Chondrocyte (in vitro differentiated cells): Measurements from ENCODE around the gene ATAD2B. TPM values are rescaled to one million over a fixed set of nuclear protein-coding genes. Genes with fewer than 3 reads are reported as not detected.
"Not testable (repeated sequence)": the region's sequence is repeated elsewhere in the genome, so short reads cannot be mapped to it uniquely, and the experiment has no call there.

Experiments
- DNase-seq: peaks from one replicate; pipeline ENCODE4 v3.0.0; 2021; ENCODE audit warnings: mixed read lengths, low spot score
- H3K27ac Mint-ChIP-seq: one replicate; pipeline ENCODE4 v1.8.0; 2021; ENCODE audit warnings: mild to moderate bottlenecking, moderate library complexity, mixed read lengths; ENCODE audit not compliant: unreplicated experiment
- H3K27me3 Mint-ChIP-seq: 2 replicates; pipeline ENCODE4 v1.8.0; 2021; ENCODE audit warnings: low read depth, mixed read lengths
- H3K36me3 Mint-ChIP-seq: 2 replicates; pipeline ENCODE4 v1.8.0; 2021; ENCODE audit warnings: low read depth, mixed read lengths
- H3K4me1 Mint-ChIP-seq: 2 replicates; pipeline ENCODE4 v1.8.0; 2021; ENCODE audit warnings: low read depth, mild to moderate bottlenecking, mixed read lengths
- H3K4me3 Mint-ChIP-seq: one replicate; pipeline ENCODE4 v1.8.0; 2021; ENCODE audit warnings: mild to moderate bottlenecking, moderate library complexity, mixed read lengths; ENCODE audit not compliant: unreplicated experiment
- H3K9me3 Mint-ChIP-seq: 2 replicates; pipeline ENCODE4 v1.8.0; 2021; ENCODE audit warnings: low read depth, mixed read lengths
- total RNA-seq: library from RNA; stranded (reverse); gene quantifications from 3 replicates; pipeline ENCODE4 v1.2.1, GENCODE V29; 2021
- TF ChIP-seq, protein P1 (sequence below): fragments of 200-600 bp; sonication (generic); IDR thresholded peaks from 2 replicates; pipeline ENCODE4 v1.5.0; 2021; ENCODE audit warnings: antibody characterized with exemption, mild to moderate bottlenecking, moderate library complexity

Gene ATAD2B
- total RNA-seq, 1 donor from 2014 or later = 15.9 TPM

DNA sequence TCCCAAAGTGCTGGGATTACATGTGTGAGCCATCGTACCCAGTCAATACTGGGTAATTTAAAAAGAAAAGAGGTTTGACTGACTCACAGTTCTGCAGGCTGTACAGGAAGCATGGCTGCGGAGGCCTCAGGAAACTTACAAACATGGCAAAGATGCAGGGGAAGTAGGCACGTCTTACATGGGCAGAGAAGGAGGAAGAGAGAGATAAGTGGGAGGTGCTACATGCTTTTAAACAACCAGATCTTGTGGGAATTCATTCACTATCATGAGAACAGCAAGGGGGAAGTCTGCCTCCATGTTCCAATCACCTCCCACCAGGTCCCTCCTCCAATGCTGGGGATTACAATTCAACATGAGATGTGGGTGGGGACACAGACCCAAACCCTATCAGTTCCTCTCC, 192.5 kb downstream of the ATAD2B start:
- TF ChIP-seq, protein P1, sequence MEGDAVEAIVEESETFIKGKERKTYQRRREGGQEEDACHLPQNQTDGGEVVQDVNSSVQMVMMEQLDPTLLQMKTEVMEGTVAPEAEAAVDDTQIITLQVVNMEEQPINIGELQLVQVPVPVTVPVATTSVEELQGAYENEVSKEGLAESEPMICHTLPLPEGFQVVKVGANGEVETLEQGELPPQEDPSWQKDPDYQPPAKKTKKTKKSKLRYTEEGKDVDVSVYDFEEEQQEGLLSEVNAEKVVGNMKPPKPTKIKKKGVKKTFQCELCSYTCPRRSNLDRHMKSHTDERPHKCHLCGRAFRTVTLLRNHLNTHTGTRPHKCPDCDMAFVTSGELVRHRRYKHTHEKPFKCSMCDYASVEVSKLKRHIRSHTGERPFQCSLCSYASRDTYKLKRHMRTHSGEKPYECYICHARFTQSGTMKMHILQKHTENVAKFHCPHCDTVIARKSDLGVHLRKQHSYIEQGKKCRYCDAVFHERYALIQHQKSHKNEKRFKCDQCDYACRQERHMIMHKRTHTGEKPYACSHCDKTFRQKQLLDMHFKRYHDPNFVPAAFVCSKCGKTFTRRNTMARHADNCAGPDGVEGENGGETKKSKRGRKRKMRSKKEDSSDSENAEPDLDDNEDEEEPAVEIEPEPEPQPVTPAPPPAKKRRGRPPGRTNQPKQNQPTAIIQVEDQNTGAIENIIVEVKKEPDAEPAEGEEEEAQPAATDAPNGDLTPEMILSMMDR = no peak
- no peak overlapping the region for H3K27ac Mint-ChIP-seq
- H3K27me3 Mint-ChIP-seq = no peaks in the 10 kb centered on the region
- DNase-seq = no peak
- peaks cover 2% of the 10 kb centered on the region for H3K9me3 Mint-ChIP-seq
- peaks cover 14% of the 10 kb centered on the region for H3K36me3 Mint-ChIP-seq
- H3K4me3 Mint-ChIP-seq = no peak overlapping the region
- H3K4me1 Mint-ChIP-seq = peaks cover 3% of the 10 kb centered on the region

DNA sequence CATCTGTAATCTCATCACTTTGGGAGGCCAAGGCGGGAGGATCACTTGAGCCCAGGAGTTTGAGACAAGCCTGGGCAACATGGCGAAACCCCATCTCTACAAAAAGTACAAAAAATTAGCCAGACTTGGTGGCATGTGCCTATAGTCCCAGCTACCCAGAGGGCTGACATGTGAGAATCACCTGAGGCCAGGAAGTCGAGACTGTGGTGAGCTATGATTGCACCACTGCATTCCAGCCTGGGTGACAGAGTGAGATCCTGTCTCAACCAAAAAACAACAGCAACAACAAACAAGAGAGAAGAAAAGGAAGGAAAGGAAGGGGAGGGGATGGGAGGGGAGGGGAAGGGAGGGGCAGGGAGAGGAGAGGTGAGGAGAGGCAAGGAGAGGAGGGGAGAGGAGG, 203.9 kb downstream of the ATAD2B start:
- peaks cover 16% of the 10 kb centered on the region for H3K4me1 Mint-ChIP-seq
- H3K27ac Mint-ChIP-seq, DNase-seq, H3K4me3 Mint-ChIP-seq, H3K27me3 Mint-ChIP-seq: not testable (repeated sequence)
- peaks cover 30% of the 10 kb centered on the region for H3K36me3 Mint-ChIP-seq
- H3K9me3 Mint-ChIP-seq = peaks cover 26% of the 10 kb centered on the region

DNA sequence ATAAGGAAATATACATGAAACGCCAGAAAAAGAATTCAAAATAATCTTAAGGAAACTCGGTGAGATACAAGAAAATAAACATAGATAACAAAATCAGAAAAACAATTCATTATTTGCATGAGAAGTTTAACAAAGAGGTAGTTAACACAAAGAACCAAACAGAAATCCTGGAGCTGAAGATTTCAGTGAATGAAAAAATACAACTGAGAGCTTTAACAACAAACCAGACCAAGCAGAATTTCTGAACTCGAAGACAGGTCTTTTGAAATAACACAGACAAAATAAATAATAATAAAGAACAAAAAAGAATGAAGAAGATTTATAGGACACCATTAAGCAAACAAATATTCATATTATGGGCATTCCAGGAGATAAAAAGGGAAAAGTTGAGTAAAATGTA, 204.7 kb downstream of the ATAD2B start:
- H3K4me3 Mint-ChIP-seq = no peak overlapping the region
- no peak for DNase-seq
- H3K36me3 Mint-ChIP-seq = peaks cover 30% of the 10 kb centered on the region
- no peak overlapping the region for H3K27ac Mint-ChIP-seq
- TF ChIP-seq, protein P1 = no peak
- no peaks in the 10 kb centered on the region for H3K27me3 Mint-ChIP-seq
- H3K4me1 Mint-ChIP-seq = peaks cover 16% of the 10 kb centered on the region
- peaks cover 26% of the 10 kb centered on the region for H3K9me3 Mint-ChIP-seq

DNA sequence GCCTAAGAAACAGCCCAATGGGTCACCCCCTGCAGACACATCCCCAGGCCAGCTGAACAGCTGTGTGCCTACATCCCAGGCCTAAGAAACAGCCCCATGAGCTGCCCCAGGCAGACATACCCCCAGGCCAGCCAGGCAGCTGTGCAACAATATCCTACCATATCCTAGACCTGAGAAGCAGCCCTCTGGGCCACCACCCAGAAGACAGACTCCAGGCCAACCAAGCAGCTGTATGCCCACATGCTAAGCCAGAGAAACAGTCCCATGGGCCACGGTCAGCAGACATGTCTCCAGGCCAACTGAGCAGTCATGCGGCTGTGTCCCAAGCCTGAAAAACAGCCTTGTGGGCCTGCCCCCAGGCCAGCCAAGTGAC, 205.5 kb downstream of the ATAD2B start:
- peaks cover 26% of the 10 kb centered on the region for H3K9me3 Mint-ChIP-seq
- no peak for DNase-seq
- no peaks in the 10 kb centered on the region for H3K27me3 Mint-ChIP-seq
- peaks cover 29% of the 10 kb centered on the region for H3K36me3 Mint-ChIP-seq
- H3K4me3 Mint-ChIP-seq = no peak overlapping the region
- no peak overlapping the region for H3K27ac Mint-ChIP-seq
- H3K4me1 Mint-ChIP-seq = peaks cover 16% of the 10 kb centered on the region
- TF ChIP-seq, protein P1 = no peak

DNA sequence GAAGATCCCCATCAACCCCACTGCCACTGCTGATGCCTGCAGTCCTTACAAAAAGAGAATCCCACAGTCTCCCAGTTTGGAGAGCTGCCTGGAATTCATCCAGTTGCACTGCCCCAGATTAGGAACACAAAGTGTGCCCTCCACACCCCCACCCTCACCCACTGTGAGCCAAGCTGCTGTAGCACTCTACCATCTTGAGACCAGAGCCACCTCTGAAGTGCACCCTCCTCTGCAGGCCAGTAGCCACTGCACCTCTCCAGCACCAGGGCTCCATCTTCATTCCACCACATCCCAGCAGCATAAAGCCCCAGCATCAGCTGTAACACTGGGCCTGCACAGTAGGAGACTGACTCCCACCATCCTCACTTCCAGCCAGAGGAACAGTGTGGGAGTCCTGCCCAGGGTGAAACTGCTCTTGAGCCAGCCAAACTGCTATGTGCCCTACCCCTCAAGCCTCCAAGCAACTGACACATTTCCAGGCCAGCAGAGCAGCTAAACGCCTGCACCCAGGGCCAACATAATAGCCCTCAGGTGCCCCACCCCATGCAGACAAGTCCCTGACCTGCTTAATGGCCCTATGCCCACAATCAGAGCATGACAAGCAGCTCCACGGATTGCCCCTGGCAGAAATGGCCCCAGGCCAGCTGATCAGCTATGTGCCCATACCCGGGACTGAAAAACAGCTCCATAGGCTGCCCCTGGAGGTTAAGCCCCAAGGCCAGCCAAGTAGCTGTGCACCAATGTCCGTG, 206.0 kb downstream of the ATAD2B start:
- H3K27me3 Mint-ChIP-seq = no peaks in the 10 kb centered on the region
- H3K9me3 Mint-ChIP-seq = peaks cover 25% of the 10 kb centered on the region
- no peak for DNase-seq
- no peak overlapping the region for H3K4me3 Mint-ChIP-seq
- H3K36me3 Mint-ChIP-seq = peaks cover 27% of the 10 kb centered on the region
- TF ChIP-seq, protein P1 = no peak
- H3K27ac Mint-ChIP-seq = no peak overlapping the region
- peaks cover 15% of the 10 kb centered on the region for H3K4me1 Mint-ChIP-seq

DNA sequence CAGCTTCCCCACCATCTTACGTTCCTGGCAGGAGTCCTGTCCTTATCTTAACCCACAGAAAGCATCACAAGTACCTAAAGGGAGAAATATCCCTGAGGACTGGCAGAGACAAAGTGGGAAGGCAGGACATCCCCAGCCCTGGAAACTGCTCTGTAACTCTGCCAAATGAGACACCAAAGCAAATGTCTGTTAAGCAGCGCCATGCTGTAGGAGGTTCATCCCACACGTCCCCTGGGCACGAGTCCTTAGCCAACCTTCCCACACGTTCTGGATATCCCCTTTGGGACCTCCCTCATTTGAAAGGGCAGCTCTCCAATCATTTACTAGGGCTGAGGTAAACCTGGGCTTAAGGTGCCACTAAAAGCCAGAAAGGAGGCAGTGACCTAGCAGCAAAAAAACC, 207.2 kb downstream of the ATAD2B start:
- Mint-ChIP-seq H3K9me3 (peaks cover 17% of the 10 kb centered on the region), H3K4me3 (no peak overlapping the region), H3K27ac (no peak overlapping the region), H3K4me1 (peaks cover 10% of the 10 kb centered on the region), H3K36me3 (peaks cover 22% of the 10 kb centered on the region), H3K27me3 (no peaks in the 10 kb centered on the region)
- TF ChIP-seq, protein P1 = no peak
- DNase-seq = no peak
